D721Med (cell line): Measurements from ENCODE around the gene PPIP5K1.

Experiments
- DNase-seq: peaks from one replicate; pipeline ENCODE4 v3.0.0; 2011; ENCODE audit warnings: low spot score; ENCODE audit not compliant: insufficient read length
- FAIRE-seq: peaks from 2 replicates; lab custom pipeline; 2011; peaks lifted over from hg19 to GRCh38; lab: Jason Lieb, UNC
- CTCF ChIP-seq: IDR thresholded peaks from 2 replicates; pipeline ENCODE4 v1.5.1; 2012; ENCODE audit warnings: mild to moderate bottlenecking, control low read depth; ENCODE audit not compliant: insufficient read depth; ENCODE audit errors: missing control alignments

The PPIP5K1 gene

GRCh38 chr15:43516801-43517353 is 73.1 kb downstream of the PPIP5K1 start:
- DNase-seq (no peak), FAIRE-seq (no peak)
- TF ChIP-seq CTCF = no peak

DNA sequence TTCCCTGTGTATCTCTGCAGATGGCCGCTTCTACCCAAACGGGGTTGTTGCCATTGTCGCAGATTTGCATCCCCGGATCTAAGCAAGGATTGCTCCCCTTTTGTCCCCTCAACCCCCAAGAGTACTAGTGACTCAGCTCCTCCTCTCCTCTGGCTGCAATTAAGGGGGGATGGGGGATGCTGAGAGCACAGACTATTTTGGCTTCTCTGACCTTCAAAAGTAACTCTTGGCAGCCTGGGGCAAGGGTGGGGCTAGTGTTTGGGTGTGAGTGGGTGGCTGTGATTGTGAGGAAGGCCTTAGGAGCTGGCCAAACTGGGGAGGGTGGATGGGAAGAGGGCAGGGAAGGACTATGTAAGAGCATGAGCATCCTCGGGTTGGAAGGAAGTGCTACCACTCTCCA is 73.8 kb downstream of the PPIP5K1 start:
- no peak for TF ChIP-seq CTCF
- no peak for FAIRE-seq

DNA sequence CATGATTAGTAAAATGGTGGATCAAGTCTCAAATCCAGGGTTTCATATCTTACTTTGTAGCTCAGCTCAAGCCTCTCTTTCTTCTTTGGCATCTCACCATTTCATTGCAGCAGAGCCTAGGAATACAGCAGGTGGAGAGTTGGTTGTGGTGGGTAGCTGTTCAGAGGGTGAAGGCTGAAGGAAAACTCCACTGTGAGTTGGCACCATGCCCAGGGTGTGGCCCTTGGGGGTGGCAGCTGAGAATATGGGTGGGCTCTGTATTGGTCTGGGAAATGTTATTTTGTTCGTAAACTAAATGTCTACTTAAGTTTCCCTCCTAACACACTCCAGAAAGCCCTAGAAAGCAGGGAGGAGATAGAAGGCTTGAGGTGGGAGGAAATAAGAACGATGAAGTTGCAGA is 74.3 kb downstream of the PPIP5K1 start:
- FAIRE-seq (no peak), DNase-seq (no peak)
- TF ChIP-seq CTCF = no peak

More for the DNA sequence above, 73.8 kb downstream of the PPIP5K1 start:
- no peak for DNase-seq

DNA sequence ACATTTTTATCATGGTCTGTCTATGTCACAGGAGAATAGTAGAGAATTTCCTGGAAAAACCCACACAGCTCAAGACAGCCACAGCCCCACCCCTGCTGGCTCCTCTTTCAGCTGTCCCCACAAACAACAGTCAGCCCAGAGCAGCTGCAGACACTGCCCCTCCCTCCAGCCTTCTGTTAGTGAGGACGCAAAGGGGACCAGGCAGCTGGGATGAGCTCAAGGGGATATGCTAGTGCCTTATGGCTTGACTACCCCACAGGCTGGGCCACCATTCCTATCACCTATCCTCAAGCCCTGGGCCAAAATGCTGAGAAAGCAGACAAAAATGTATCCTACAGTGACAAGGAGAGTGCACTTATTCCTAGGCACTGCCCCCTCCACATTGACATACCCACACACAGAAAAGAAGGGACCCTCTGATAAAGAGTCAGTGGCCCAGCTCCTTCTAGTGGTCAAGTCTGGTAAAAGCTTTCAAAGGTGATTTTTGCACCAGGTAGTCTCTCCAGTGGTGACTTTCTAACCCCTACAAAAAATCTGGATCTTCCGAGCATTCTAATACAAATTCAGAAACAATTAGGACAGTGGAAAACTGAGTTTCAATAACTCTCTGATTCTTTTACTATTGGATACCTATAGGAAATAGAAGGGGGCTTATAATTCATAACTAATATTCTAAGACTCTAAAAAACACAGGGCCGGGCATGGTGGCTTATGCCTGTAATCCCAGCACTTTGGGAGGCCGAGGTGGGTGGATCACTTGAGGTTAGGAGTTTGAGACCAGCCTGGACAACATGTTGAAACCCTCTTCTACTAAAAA is 75.6 kb downstream of the PPIP5K1 start:
- FAIRE-seq = no peak
- peak; percentile 54 for TF ChIP-seq CTCF
- DNase-seq = no peak

DNA sequence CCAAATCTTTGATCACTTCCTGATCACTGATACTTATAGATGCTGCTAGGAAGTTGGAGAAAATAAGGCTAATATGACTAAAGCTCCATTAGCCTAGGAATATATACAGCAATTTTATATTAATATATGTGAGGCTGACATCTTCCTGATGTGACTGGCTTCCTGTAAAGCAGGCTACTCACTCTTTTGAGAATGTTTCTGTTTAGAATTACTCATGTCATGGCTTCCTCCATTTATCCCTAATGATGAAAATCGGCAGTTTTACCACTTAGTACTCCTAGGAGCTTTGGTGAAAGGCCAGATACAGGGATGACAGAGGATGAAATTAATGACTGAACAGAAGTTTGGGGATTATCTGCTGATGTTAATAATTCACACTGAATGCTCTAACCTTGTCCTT is 76.5 kb downstream of the PPIP5K1 start:
- no peak for TF ChIP-seq CTCF
- no peak for FAIRE-seq
- DNase-seq = no peak

DNA sequence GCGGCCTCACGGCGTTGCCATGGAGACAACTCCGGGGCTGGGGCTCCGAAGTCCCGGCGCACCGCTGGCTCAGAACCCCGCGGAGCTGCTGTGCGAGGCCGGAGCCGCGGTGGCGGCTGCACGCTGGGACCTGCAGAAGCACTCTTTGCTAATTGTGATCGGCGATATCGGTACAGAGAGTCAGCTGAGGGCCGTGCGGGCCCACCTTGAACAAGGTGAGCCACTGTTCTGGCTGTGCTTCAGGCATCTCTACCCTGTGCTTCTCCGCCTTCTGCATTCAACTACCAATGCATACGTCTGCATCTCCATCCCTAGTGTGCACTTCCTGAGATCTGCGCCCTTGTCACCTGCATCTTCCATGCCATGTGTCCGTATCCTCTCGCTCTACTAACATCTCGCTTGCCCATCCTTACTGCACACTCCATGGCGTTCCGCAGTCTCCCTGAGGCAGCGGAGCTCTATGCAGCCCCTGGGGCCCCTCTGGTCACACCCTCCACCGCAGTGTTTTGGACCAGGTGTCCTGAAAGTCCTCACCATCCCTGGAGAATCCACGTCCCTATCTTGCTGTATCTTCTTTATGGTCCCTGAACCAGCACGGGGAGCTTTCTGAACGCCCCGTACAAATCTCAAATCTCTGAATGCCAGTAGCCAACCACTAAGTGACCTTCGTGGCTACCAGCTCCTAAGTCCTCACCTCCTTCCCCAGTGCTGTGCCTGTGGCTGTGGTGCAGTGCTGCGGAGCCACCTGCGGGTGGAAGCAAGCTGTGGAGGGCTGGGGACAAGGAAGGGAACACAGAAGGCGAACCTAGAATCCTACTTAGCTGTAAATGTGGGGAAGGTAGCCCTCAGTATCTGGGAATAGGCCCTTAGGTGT is 78.8 kb downstream of the PPIP5K1 start:
- TF ChIP-seq CTCF = peak; percentile 30
- DNase-seq = no peak
- no peak for FAIRE-seq
